HG03103 (cell line): Measurements from ENCODE around the gene PLK5.
A peak's percentile ranks its signal among the peaks of the same experiment; 100 is the strongest.

Experiments
- ATAC-seq: cut with Tn5 transposase; IDR thresholded peaks from one replicate; pipeline ENCODE4 v1.9.1; 2021; ENCODE audit warnings: low read depth; ENCODE audit not compliant: unreplicated experiment

PLK5 gene

DNA sequence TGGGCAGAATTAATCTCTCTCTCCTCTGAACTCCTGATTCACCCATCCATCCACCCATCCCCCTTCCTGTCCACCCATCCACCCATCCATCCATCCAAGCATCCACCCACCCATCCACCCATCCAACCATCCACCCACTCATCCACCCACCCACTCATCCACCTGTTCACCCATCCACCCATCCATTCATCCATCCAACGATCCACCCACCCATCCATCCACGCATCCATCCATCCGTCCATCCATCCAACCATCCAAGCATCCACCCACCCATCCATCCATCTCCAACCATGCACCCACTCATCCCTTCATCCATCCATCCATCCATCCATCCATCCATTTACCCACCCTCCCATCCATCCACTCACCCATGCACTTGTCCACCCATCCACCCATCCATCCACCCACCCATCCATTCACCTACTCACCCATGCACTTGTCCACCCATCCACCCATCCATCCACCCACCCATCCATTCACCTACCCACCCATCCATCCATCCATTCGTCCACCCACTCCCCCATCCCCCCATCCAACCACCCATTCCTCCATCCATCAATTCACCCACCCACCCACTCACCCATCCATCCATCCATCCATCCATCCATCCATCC lies 25.6 kb downstream of the PLK5 start:
- ATAC-seq: no peak

DNA sequence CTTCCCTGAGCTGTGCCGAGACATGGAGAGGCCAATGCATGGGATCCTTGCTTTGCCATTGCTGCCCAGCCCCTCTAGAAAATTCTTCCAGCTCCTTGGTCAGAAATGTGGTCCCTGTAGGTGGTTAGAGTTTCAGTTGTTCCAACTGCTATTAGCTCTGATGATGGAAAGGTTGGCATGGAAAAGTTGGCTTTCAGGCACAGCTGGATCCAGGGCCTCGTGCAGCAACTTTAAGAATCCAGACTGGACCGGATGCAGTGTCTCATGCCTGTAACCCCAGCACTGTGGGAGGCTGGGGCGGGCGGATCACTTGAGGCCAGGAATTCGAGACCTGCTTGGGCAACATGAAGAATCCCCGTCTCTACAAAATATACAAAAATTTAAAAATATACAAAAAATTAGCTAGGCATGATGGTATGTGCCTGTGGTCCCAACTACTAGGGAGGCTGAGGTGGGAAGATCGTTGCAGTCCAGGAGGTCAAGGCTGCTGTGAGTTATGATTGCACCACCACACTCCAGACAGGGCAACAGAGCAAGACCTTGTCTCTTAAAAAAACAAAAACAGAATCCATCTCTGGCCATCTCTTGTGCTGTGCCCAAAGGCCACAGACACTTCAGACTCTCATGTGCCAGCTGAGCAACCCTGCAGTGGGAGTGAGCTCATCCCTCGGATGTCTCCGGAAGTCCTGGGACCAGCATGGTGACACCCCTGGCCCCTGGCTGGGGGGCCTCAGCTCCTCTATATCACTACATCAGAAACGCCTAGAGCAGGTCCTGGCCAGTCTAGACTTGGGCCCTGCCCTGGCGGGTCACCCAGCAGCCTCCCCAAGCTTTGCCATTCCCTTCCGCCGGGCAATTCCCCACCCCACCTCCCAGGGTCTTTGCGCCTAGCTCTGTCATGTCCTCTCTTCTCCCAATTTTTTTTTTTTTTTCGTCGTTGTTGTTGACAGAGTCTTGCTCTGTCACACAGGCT lies 27.5 kb downstream of the PLK5 start:
- no peak for ATAC-seq

GRCh38 chr19:1553415-1553814 lies 29.5 kb downstream of the PLK5 start:
- no peak for ATAC-seq

- no peak for ATAC-seq
Measured at GRCh38 chr19:1554968-1555367, 31.1 kb downstream of the PLK5 start.

DNA sequence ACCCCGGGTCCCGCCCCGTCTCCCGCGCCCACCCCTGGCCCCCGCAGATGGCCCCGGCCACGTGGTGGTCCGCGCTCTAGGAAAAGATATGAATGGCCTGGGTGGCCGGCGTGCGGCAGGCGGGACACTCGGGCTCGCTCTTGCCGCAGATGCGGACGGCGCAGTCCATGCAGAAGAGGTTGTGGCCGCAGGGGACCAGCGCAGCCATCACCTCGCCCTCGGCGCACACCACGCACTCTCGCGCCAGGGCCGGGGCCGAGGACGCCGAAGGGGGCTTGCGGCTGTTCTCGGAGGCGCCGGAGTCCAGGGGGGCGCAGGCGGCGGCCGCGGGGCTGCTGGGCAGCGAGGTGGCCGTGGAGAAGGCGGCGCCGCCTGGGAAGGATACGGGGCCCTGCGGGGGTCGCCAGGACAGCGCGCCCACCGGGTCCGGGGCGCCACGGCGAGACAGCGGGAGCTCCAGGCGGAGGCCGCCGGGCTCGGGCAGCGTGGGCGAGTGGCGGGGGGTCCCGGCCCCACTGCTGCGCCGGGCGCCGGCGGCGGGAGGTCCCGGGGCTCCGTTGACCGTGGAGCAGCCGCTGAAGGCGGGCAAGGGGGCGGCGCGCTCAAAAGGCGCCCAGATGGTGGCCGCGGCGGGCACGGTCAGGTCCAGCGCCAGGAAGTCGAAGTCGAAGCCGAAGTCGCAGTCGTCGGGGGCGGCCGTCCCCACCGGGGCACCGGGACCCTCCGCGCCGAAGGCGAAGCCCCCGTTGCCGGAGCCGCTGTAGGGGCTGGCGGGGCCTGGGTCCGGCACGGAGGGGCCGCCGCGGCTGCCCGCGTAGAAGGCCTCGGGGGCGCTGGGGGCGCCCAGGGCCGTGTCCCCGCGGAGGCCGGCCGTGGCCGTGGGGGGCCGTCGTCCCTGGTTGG lies 31.9 kb downstream of the PLK5 start:
- ATAC-seq: no peak

DNA sequence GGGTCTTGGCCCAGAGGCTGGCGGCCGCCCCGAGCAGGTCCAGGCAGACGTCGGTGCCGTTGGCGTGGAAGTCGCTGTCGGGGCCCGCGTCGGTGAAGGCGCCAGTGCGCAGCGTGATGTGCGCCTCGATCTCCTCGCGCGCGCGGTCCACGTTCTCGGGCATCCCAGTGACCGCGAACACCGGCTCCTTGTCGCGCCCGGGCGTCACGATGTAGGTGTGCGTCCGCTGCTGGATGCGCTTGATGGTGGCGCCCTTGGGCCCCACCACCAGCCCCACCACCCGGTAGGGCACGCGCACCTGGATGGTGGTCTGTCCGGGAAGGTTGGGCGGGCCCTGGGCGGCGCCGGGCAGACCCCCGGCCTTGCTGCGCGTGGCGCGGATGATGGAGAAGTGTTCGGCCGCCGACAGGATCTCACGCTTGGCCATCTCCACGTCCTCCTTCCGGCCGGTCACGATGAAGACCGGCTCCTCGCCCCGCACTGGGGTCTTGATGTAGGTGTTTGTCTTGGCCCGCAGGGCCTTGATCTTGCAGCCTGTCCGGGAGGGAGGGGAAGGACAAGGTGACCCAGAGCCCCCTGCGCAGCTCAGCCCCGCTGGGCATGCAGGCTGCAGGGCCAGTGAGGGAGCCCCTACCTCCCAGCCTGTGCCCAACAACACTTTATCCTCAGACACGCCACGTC lies 32.7 kb downstream of the PLK5 start:
- ATAC-seq: no peak

GRCh38 chr19:1558552-1558951 lies 34.7 kb downstream of the PLK5 start:
- no peak for ATAC-seq

- no peak for ATAC-seq
Measured at GRCh38 chr19:1560286-1560882, 36.5 kb downstream of the PLK5 start.

DNA sequence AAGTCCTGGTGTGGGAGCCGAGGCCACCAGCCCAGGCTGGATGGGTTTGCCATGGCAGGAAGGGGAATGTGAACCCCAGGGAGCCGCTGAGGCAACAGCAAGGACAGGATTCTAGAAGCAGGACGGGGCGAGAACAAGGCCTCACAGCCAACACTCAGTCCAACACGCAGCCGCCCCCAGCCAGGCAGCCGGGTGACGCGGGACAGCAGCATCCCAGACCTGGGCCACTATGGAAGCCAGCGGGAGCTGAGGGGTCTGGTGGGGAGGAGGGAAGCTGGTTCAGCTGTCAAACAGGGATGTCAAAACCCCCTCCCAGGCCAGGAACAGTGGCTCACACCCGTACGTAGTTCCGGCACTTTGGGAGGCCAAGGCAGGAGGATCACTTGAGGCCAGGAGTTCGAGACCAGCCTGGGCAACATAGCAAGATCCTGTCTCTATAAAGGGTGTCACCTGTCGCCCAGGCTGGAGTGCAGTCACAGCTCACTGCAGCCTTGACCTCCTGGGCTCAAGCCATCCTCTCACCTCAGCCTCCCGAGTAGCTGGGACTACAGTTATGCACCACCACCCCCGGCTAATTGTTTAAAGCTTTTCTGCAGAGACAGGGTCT lies 37.5 kb downstream of the PLK5 start:
- ATAC-seq: no peak

DNA sequence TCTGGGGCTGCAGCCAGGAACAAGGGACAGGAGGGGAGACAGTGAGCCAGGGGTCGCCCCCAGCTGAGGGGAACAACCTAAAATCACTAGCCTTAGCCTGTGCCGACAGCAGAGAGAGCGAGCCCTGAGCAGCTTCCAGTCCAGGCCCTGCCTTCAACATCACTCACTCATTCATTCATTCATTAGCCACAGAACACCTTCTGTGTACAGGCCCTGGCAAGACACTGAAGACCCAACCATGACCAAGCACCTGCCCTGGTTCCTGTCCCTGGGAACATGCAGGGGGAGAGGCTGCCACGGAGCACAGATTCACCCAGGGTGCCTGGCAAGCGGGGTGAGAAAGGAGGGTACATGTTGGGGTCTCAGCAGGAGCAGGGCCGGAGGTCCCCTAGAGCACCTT lies 39.4 kb downstream of the PLK5 start:
- ATAC-seq: no peak

- no peak for ATAC-seq
Measured at GRCh38 chr19:1566392-1567115, 42.7 kb downstream of the PLK5 start.

- no peak for ATAC-seq
Measured at GRCh38 chr19:1567116-1567847, 43.4 kb downstream of the PLK5 start.

DNA sequence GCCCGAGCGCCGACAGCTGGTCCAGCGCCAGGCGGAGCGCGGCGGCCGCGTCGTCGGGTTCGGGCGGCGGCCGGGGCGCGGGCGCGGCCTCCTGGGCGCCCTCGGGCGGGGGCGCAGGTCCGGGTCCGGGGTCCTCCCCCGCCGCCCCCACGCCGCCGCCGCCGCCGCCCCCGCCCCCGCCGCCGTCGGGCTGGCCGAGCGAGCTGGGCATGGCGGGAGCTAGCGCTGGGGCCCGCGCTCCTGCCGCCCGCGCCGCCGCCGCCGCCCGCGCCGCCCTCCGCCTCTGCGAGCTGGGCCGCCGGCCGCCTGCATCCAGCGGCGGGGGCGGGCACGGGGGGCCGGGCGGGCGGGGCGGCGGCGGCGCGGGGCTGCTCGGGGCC lies 44.0 kb downstream of the PLK5 start:
- no peak for ATAC-seq

- ATAC-seq: peak; percentile 76
Measured at GRCh38 chr19:1568320-1569019, 44.6 kb downstream of the PLK5 start, which contains the start of gene MEX3D. Gene MEX3D (minus strand): TSS chr19:1568325. CDS start chr19:1568058, 267 bp downstream.

DNA sequence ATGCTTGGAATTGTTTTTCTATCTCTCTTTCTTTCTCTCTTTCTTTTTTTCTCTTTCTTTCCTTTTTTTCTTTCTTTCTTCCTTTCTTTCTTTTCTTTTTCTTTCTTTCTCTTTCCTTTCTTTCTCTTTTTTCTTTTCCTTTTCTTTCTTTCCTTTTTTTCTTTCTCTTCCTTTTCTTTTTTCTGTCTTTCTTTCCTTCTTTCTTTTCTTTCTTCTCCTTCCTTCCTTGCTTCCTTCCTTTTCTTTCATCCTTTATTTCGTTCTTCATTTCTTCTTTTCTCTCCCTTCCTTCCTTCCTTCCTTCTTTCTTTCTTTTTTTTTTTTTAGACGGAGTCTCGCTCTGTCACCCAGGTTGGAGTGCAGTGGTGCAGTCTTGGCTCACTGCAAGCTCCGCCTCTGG lies 46.1 kb downstream of the PLK5 start:
- ATAC-seq: no peak

DNA sequence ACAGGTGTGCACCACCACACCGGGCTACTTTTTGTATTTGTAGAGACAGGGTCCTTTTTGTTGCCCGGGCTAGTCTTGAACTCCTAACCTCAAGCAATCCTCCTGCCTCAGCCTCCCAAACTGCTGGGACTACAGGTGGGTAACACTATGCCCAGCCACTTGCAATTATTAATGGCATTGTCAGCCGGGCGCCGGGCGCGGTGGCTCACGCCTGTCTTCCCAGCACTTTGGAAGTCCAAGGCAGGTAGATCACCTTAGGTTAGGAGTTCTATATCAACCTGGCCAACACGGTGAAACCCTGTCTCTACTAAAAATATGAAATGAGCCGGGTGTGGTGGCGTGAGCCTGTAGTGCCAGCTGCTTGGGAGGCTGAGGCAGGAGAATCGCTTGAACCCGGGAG lies 47.0 kb downstream of the PLK5 start:
- ATAC-seq: no peak

DNA sequence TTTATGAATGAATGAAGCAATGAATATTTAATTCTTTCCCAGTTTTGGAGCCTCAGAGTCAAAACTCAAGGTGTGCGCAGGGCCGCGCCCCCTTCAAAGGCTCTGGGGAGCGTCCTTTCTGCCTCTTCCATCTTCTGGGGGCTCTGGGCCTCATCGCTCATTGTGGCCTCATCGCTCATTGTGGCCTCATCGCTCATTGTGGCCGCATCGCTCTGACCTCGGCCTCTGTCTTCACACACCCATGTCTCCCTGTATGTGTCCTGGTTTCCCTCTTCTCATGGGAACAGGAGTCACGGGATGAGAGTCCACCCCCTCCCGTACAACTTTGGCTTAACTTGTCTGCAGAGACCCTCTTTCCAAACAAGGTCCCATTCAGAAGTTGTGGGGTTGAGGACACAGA lies 47.5 kb downstream of the PLK5 start:
- no peak for ATAC-seq

- ATAC-seq: no peak
Measured at GRCh38 chr19:1572795-1573194, 48.9 kb downstream of the PLK5 start.
